Subcutaneous adipose tissue (tissue), 4 donors: Measurements from ENCODE around the gene GART. TPM values are rescaled to one million over a fixed set of nuclear protein-coding genes. Genes with fewer than 3 reads are reported as not detected.

Experiments used
- CTCF ChIP-seq: fragments of 450-650 bp; IDR thresholded peaks from one replicate; pipeline ENCODE4 v1.5.1; 2016; ENCODE audit warnings: low read depth, mild to moderate bottlenecking, control low read depth, antibody characterized with exemption, moderate library complexity
- total RNA-seq, 4 donors: library from RNA; depleted of rRNA; stranded (reverse); fragments of >200 nt; gene quantifications; one replicate each; pipeline ENCODE4 v1.1.0, GENCODE V29; 2016

GART gene
- total RNA-seq, 4 donors from 2014 or later, result 92.9 to 192 (median 128) TPM

DNA sequence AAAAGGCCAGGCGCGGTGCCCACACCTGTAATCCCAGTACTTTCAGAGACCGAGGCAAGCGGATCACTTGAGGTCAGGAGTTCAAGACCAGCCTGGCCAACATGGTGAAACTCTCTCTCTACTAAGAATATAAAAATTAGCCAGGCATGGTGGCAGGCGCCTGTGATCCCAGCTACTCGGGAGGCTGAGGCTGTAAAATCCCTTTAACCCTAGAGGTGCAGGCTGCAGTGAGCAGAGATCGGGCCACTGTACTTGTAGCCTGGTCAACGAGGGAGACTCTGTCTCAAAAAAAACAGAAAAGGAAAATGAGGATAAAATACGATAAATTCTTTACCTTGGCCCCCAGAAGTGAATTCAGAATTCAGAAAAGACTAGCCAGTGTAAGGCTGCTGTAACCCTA lies 63.7 kb downstream of the GART start:
- no peak for TF ChIP-seq CTCF

DNA sequence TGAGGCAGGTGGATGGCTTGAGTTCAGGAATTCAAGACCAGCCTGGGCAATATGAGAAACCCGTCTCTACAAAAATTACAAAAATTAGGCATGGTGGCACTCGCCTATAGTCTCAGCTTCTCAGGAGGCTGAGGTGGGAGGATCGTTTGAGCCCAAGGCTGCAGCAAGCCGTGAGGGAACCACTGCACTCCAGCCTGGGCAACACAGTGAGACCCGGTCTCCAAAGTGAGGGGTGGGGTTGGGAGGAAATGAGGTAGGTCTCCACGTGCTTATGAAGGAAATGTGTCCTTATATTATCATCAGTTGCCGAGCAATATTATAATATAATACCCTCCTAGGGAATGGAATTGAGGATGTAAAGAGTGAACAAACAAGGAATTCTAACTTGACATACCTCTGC lies 64.9 kb downstream of the GART start:
- no peak for TF ChIP-seq CTCF

DNA sequence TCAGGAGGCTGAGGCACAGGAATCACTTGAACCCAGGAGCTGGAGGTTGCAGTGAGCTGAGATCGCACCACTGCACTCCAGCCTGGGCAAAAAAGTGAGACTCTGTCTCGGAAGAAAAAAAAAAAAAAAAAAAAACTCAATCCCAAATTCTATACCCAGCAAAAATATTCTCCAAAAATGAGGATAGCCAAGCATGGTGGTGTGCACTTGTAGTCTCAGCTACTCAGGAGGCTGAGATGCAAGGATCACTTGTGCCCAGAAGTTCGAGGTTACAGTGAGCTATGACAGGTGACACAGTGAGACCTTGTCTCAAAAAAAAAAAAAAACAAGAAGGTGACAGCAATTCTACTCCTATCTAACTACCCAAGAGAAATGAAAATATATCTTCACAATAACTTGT lies 68.6 kb downstream of the GART start:
- TF ChIP-seq CTCF, result no peak

DNA sequence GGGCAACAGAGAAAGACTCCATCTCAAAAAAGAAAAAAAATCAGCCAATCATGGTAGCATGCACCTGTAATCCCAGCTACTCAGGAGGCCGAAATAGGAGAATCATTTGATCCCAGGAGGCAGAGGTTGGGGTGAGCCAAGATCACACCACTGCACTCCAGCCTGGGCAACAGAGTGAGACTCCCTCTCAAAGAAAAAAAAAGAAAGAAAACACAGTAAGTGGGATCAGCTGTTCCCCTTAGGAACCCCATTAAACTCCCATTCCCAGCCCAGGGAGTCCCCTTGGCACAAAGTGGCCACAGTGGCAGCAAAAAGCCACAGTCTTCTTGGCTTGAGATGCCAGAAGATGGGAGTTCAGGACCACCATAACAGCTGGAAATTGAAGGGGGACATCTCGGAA lies 71.2 kb downstream of the GART start:
- no peak for TF ChIP-seq CTCF

DNA sequence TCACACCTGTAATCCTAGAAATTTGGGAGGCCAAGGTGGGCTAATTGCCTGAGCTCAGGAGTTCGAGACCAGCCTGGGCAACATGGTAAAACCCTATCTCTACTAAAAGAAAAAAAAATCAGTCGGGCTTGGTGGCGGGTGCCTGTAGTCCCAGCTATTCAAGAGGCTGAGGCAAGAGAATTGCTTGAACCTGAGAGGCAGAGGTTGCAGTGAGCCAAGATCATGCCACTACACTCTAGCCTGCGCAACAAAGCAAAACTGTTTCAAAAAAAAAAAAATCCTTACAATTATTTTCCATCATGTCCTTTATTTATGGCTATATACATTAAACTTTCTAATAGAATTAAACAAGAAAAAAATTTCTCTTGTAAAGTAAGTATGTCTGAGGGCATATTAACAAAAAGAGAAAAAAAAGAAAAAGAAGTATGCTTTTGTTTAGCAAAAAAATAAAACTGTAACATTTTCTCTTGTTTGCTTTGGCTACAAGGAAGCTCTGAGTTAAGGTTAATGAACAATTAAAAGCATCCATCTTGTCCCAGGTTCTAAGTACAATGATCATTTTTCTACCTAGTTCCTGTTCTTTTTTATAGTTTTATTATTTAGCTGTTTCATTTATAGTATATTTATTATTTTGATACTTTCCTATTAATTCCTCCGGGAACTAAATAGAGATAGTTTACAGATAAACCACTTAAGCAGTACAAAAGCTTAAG lies 80.2 kb downstream of the GART start:
- TF ChIP-seq CTCF, result no peak

DNA sequence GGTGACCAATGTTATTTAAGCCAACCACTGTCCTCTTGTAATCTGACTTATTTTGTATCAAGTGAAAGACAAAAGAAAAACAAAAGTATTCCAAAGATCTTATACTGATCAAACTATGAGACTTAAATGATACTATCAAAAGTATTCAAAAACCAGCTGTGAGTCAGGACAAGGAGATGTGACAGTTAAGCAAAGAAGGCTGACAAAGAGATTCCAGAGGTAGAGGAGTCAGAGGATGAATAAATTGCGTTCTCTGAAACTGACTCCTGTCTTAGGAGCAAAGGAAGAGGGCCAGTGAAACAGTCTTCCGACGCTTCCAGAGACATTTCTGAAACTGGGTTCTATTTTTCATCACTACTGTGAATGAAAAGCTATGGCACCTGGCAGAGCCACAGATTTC lies 83.1 kb downstream of the GART start:
- TF ChIP-seq CTCF, result no peak

- no peak for TF ChIP-seq CTCF
Measured at GRCh38 chr21:33455686-33456446, 86.1 kb downstream of the GART start.
